Testis (tissue), 3 donors: ENCODE results near the gene ALG14. TPM values are rescaled to one million over a fixed set of nuclear protein-coding genes. Genes with fewer than 3 reads are reported as not detected.

Experiments
- DNase-seq: peaks from one replicate; pipeline ENCODE4 v3.0.0-alpha.2; 2019
- H3K27ac ChIP-seq, 2 donors: fragments of 200-600 bp; sonication (generic); one replicate each; pipeline ENCODE4 v1.5.1; 2019
- H3K27me3 ChIP-seq: fragments of 200-600 bp; sonication (generic); one replicate; pipeline ENCODE4 v1.5.1; 2019
- H3K36me3 ChIP-seq: fragments of 200-600 bp; sonication (generic); one replicate; pipeline ENCODE4 v1.5.1; 2017; ENCODE audit warnings: low read depth; ENCODE audit errors: missing control alignments
- H3K4me1 ChIP-seq: fragments of 200-600 bp; sonication (generic); one replicate; pipeline ENCODE4 v1.5.1; 2019
- H3K4me3 ChIP-seq, 2 donors: fragments of 200-600 bp; sonication (generic); one replicate each; pipeline ENCODE4 v1.5.1; 2017 to 2019
- H3K9me3 ChIP-seq: fragments of 200-600 bp; sonication (generic); one replicate; pipeline ENCODE4 v1.5.1; 2017
- POLR2A ChIP-seq: fragments of 450-650 bp; IDR thresholded peaks from one replicate; pipeline ENCODE4 v1.6.1; 2017; ENCODE audit warnings: antibody characterized with exemption, mild to moderate bottlenecking, moderate library complexity
- WGBS, 2 donors: methylation state at CpG; one replicate each; pipeline ENCODE4 v1.1.5; 2018; 5-methylcytosine and 5-hydroxymethylcytosine counted together
- intact Hi-C: fragments of 100-400 bp; cut with DNase I; formaldehyde crosslinking; loops from one replicate; pipeline ENCODE4 v1.15.1; 2023; ENCODE audit warnings: low total_unique reads
- polyA plus RNA-seq: library from polyadenylated mRNA; stranded (reverse); fragments of 350-450 nt; fragmentation: Illumina TruSeq; extraction: RNeasy Lipid Tissue Mini Kit (QIAGEN cat#74804); gene quantifications from one replicate; pipeline ENCODE4 v1.2.3, GENCODE V29; 2014; ENCODE audit warnings: low read depth, low replicate concordance; ENCODE audit not compliant: insufficient read depth
- total RNA-seq, 2 donors: library from RNA; depleted of rRNA; stranded (reverse); fragments of >200 nt; gene quantifications; one replicate each; pipeline ENCODE4 v1.2.3, GENCODE V29; 2016
- TF ChIP-seq, protein P1 (sequence below), 3 experiments: fragments of 450-650 bp in 2 of 3; fragments of 200-600 bp in 1 of 3; sonication (generic) in 1 of 3; IDR thresholded peaks; one replicate each; pipeline ENCODE4 v1.5.1; 2016 to 2019; ENCODE audit warnings: antibody characterized with exemption in 3 of 3, mild to moderate bottlenecking in 2 of 3, moderate library complexity in 1 of 3

The ALG14 gene
- total and polyA plus RNA-seq, 3 donors from 2014 or later, result 3.3 to 24.1 (median 5.3) TPM

DNA sequence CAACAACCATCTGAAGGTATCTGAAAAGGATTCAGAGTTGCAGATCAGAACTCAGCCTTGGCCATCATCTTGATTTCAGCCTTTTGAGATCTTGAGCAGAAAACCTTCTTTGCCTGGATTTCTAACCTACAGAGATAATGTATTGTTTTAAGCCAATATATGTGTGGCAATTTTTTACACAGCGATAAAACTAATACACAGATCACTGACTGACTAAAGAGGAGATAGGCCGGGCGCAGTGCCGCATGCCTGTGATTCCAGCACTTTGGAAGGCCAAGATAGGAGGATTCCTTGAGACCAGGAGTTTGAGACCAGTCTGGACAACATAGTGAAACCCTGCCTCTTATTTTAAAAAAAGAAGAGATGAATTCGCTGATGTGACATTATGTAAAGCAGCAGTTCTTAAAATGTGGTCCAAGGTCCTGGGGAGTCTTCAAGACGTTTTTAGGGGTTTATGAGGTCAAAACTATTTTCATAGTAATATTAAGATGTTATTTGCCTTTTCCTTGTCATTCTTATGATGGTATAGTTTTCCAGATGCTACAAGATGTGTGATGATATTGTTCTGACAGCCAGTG, 95.7 kb downstream of the ALG14 start:
- no peak overlapping the region for H3K27ac ChIP-seq
- DNase-seq, result no peak
- H3K4me3 ChIP-seq, result no peak overlapping the region
- H3K9me3 ChIP-seq, result no peaks in the 10 kb centered on the region
- TF ChIP-seq, protein P1, sequence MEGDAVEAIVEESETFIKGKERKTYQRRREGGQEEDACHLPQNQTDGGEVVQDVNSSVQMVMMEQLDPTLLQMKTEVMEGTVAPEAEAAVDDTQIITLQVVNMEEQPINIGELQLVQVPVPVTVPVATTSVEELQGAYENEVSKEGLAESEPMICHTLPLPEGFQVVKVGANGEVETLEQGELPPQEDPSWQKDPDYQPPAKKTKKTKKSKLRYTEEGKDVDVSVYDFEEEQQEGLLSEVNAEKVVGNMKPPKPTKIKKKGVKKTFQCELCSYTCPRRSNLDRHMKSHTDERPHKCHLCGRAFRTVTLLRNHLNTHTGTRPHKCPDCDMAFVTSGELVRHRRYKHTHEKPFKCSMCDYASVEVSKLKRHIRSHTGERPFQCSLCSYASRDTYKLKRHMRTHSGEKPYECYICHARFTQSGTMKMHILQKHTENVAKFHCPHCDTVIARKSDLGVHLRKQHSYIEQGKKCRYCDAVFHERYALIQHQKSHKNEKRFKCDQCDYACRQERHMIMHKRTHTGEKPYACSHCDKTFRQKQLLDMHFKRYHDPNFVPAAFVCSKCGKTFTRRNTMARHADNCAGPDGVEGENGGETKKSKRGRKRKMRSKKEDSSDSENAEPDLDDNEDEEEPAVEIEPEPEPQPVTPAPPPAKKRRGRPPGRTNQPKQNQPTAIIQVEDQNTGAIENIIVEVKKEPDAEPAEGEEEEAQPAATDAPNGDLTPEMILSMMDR (IDR thresholded peaks at IDR 0.05), result no peak
- TF ChIP-seq POLR2A, result no peak
- H3K36me3 ChIP-seq, result no peaks in the 10 kb centered on the region
- H3K27me3 ChIP-seq, result no peaks in the 10 kb centered on the region
- WGBS, 2 donors, result 91 to 92% methylated on average over 6 of the region's 6 CpGs
- peaks cover 18% of the 10 kb centered on the region for H3K4me1 ChIP-seq
- intact Hi-C loops, result no loop called here

DNA sequence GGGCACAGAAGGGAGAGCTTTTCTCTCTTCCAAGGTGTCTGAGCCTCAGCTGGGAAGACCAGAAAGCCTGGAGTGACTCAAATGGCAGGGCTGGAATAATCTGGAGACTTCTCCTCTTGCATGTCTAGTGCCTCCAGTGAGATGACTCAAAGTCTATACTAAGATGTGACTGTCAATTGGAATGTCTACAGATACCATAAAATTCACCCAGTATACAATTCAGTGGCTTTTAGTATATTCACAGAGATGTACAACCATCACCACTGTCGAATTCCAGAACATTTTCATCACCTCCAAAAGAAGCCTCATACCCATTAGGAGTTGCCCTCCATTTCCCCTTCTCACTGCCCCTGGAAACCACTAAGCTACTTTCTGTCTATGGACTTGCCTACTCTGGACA, 97.9 kb downstream of the ALG14 start:
- intact Hi-C loops, result no loop called here
- Histone ChIP-seq H3K4me3 (no peak overlapping the region), H3K4me1 (peaks cover 12% of the 10 kb centered on the region), H3K36me3 (no peaks in the 10 kb centered on the region), H3K27ac (peak overlapping the region in 1 of 2 donors; percentile 86), H3K9me3 (no peaks in the 10 kb centered on the region), H3K27me3 (no peaks in the 10 kb centered on the region)
- 69 to 82% methylated on average over 1 of the region's 1 CpG for WGBS, 2 donors
- TF ChIP-seq POLR2A, result no peak
- DNase-seq, result no peak

- Histone ChIP-seq H3K27ac (peak overlapping the region in 1 of 2 donors; percentile 86), H3K9me3 (no peaks in the 10 kb centered on the region), H3K4me1 (peaks cover 11% of the 10 kb centered on the region), H3K27me3 (no peaks in the 10 kb centered on the region), H3K4me3 (no peak overlapping the region), H3K36me3 (no peaks in the 10 kb centered on the region)
- no peak for DNase-seq
- 44 to 64% methylated on average over 1 of the region's 1 CpG for WGBS, 2 donors
- TF ChIP-seq, protein P1 (IDR thresholded peaks at IDR 0.05), result no peak
- no peak for TF ChIP-seq POLR2A
- intact Hi-C loops, result no loop called here
Observed at GRCh38 chr1:94974241-94974640, 98.5 kb downstream of the ALG14 start.

DNA sequence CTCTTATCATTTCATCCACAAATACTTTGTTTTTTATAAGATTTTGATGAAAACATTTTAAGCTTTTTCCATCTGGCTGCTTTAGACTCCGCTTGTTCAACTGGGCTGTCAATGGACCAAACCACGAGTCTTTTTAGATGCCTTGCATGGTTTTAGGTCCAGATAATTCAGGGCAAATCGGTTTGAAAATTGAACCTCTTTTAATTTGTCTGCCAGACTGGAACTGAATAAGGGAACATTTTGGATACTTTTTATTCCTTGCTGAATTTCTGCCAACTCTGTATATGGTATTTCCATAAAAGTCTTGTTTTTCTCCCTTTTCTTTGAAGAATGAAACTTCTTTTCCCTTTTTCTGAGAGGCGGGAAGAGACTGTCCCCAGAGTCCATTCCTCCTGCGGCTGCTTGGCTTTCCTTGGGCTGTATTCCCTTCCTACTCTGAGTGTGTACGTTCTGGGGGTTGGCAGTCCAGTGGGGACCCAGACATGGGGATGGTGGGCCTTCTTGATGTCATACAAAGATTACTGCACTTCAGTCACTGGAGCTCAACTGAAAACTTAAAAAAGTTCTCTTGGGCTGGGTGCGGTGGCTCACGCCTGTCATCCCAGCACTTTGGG, 99.3 kb downstream of the ALG14 start:
- Histone ChIP-seq H3K4me1 (peaks cover 11% of the 10 kb centered on the region), H3K27me3 (no peaks in the 10 kb centered on the region), H3K27ac (peak overlapping the region; percentile 63 to 86), H3K4me3 (no peak overlapping the region), H3K9me3 (no peaks in the 10 kb centered on the region), H3K36me3 (no peaks in the 10 kb centered on the region)
- TF ChIP-seq, protein P1 (IDR thresholded peaks at IDR 0.05), result no peak
- no peak for TF ChIP-seq POLR2A
- 45 to 46% methylated on average over 8 of the region's 8 CpGs for WGBS, 2 donors
- DNase-seq, result no peak
- intact Hi-C loops, result no loop called here

- H3K27me3 ChIP-seq, result no peaks in the 10 kb centered on the region
- peaks cover 11% of the 10 kb centered on the region for H3K4me1 ChIP-seq
- TF ChIP-seq, protein P1 (IDR thresholded peaks at IDR 0.05), result no peak
- DNase-seq, result no peak
- H3K36me3 ChIP-seq, result no peaks in the 10 kb centered on the region
- intact Hi-C loops, result no loop called here
- H3K27ac ChIP-seq, result peak overlapping the region in 1 of 2 donors; percentile 86
- no peak overlapping the region for H3K4me3 ChIP-seq
- H3K9me3 ChIP-seq, result no peaks in the 10 kb centered on the region
- 37 to 42% methylated on average over 6 of the region's 6 CpGs for WGBS, 2 donors
Observed at GRCh38 chr1:94971491-94971924, 101.2 kb downstream of the ALG14 start.
